Stimulated activated CD8-positive, alpha-beta memory T cell treated with anti-CD3 and anti-CD28 coated beads, Interleukin-4, amount 100 ng/mL, for 24 hours (primary cell): Measurements from ENCODE around the gene SLC23A1.
A peak's percentile ranks its signal among the peaks of the same experiment; 100 is the strongest.

Experiments
- DNase-seq: peaks from one replicate; pipeline ENCODE4 v3.0.0-alpha.2; 2020; ENCODE audit warnings: low read depth

Gene SLC23A1

GRCh38 chr5:139407517-139407916, 24.4 kb upstream of the SLC23A1 start:
- no peak for DNase-seq

DNA sequence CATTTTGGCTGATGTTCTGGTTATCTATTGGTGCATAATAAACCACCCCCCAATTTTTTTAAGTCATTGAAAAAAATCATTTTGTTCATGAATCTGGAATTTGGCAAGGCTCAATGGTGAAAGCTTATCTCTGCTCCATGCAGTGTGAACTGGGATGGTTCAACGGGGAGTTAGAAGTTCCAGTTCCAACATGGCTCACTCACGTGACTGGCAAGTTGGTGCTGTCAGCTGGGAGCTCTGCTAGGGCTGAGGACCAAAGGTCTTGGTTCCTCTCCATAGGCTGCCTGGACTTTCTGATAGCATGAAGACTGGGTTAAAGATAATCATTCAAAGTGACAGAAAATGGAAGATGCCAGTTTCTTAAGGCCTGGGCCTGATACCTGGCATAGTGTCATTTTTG, 23.9 kb upstream of the SLC23A1 start:
- DNase-seq, result no peak

GRCh38 chr5:139404484-139404840, 21.4 kb upstream of the SLC23A1 start:
- DNase-seq, result no peak

GRCh38 chr5:139403787-139404483, 20.8 kb upstream of the SLC23A1 start, which contains the start of gene SPATA24:
Gene SPATA24, minus strand, starts transcription at chr5:139404089. Its CDS starts 29 bp downstream, at chr5:139404060.
- DNase-seq, result peak; percentile 98

DNA sequence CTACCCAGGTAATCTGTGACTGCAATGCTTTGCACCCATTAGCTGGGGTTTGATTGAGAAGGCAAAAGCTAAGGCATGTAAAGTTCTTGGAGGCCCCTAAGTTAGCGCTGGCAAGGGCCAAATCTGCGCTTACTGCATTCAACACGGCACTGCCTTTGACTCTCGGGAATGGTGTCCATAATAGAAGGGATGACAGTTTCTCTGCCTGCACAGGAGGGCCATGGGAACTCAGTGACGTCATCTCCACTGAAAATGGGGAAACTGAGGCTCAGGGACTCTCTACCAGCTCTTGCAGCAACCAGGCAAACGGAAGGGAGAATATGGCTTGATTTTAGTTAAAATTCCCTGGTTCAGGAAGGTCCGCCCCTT, 20.3 kb upstream of the SLC23A1 start:
- no peak for DNase-seq

DNA sequence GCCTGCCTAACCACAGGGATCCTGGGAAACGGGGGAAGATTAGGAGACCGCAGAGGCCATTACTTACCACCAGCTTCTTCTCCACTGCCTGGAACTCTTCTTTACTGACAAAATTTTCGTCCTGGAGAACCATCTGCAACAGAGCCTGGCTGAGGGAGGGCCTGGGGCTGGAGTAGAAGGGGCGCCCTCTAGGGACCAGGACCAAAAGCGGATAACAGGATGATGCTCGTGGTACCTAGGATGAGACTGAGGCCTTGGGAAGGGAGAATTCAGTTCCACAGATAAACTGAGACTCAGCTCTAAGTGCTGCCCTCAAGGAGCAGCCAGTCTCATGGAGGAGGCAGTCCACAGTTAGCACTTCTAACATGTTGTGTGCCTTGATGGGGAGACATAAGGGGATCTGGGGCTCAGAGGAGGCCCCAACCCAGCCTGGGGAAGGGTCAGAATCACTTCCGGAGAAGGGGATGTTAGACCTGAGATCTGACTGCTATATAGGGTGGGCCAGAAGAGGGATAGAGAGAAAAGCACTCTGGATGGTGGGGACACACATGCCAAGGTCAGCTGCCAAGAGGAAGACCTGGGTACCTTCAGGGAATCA, 19.6 kb upstream of the SLC23A1 start:
- no peak for DNase-seq

- DNase-seq, result no peak
Measured at GRCh38 chr5:139401546-139401945, 18.4 kb upstream of the SLC23A1 start.

DNA sequence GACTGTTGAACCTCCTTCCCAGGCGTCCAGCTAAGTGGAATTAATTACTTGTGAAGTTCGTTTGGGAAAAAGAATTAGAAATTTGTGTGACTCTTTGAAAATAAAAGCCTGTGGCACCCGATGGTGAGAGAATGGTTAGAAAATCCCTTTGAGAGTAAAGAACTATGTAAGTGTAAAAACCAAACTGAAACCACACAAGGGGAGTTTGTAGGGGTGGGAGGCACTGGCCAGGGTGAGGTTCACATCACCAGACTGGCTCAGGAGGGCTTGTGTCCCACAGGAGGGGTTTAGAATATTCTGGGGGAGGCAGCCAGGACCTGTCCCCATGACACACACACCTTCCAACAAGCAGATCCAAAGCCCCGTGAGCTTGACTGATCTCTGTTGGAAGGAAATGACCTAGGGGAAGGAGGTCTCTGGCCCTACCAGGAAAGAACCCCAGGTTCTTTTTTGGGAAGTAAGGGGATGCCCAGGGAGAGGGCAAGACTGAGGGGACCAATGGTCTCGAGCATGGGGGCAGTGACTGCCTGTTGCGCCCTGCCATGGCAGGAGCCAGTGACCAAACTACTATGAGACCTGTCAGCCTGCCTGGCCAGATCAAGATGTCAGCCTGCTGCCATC, 16.5 kb upstream of the SLC23A1 start:
- no peak for DNase-seq

DNA sequence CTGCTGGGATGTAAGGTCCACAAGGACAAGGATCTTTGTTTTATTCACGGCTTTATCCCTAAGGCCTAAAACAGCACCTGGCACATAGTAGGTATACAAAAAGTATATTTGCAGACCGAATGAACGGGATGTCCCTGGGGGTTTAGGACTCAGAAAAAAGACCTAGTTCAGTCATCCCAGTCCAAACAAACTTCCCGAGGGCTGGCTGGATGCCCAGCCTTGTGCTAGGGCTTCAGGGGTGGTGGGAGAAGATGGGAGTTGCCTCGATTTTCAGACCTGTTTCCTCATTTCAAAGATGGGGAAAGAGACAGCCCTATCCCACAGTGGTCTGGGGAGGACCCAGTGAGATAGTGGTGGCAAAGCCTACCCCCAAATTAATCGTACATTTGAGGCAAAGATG, 14.8 kb upstream of the SLC23A1 start:
- no peak for DNase-seq

DNA sequence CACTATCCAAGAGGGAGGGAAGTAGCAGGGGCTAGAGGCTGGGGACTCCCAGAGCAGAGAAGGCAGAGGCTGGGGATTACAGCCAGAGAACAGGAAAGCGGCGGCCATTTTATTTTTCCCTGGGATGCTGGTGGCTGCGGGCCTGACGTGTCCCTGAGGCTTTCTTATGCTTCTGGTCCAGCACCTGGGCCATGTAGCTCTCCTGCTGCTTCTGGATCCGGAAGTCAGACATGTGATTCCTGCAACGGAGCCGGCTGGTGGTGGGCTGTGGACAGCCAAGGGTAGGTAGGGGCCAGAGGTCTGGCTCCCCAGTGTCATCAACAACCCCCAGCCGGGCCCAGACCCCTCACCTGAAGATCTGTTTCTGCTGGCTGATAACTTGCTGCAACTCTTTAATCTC, 13.6 kb upstream of the SLC23A1 start:
- no peak for DNase-seq

- no peak for DNase-seq
Measured at GRCh38 chr5:139395844-139396640, 12.9 kb upstream of the SLC23A1 start.

DNA sequence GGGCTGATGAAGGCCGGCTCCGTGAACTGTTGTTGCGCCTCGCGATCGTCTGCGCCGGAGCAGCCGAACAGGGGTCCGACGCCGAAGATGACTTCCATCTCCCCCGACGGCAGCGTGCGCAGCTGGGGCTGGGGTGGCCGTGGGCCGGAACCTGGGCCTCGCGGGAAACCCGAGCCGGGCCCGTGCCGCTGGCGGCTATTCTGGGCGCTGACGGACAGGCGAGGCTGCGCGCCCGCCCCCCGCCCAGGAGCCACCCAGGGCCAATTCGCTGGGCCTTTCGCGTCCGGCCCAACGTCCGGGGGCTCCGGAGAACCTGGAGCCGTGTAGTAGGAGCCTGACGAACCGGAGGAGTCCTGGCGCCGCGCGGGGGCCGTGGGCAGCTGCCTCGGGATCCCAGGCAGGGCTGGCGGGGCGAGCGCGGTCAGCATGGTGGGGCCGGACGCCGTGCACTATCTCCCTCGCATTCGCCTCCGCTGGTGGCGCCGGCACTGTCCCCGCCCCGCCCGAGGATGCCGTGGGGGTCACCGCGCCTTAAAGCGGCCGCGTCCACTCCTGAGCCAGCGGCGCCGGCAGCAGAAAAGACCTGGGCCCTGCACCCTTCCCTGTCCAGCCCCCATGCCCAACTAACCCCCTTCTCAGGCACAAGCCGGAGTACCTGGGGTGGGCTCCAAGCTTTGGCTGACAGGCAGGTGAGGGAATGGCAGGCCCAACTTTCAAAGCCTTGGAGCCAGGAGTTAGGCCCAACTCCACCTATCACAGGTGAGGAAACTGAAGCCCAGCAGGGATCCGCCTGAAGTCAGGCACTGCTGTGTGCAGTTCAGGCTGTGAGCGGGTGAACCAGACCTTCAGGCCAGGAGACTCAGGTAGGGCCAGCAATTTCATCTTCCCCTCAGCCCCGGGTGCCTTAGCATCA, 11.8 kb upstream of the SLC23A1 start, which contains the start of gene PROB1:
PROB1 (minus strand) TSS at position 451 of the 913 bp plus-strand sequence; CDS start at position 428, 23 bp downstream.
- DNase-seq, result no peak

GRCh38 chr5:139394123-139394653, 11.1 kb upstream of the SLC23A1 start:
- peak; percentile 53 for DNase-seq

DNA sequence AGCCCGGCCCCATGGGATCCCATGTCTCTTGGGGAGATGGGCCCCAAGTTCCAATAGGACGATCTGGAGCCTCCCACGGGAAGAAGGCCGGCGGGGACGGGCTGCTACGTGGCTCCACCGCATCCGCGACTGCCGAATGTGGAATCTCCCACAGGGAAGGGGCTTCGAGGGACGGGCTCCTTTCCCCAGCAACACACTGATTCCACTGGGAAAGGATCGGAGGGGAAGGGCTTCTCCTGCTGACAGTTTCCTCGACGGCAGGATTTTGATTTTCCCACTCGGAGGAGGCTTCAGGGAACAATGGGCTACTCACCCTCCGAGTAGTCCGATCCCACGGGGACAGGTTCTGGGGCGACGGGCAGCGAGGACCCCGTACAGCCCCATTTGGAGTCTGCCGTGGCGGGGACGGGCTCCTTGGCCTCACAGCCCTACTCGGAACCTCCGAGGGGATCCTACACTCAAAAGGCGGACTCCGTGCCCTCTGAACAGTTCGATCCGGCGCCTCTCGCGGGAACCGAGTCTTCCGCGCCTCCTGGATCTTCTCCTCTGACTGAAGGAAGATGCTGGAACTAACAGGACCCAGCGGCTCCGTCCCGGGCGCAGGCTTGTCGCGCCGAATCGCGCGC, 10.5 kb upstream of the SLC23A1 start:
- no peak for DNase-seq

- DNase-seq, result peak; percentile 71
Measured at GRCh38 chr5:139392678-139393496, 9.8 kb upstream of the SLC23A1 start.

- no peak for DNase-seq
Measured at GRCh38 chr5:139392324-139392677, 9.2 kb upstream of the SLC23A1 start.

- DNase-seq, result no peak
Measured at GRCh38 chr5:139391570-139392323, 8.7 kb upstream of the SLC23A1 start.

GRCh38 chr5:139390639-139391569, 7.8 kb upstream of the SLC23A1 start:
- no peak for DNase-seq
